T-helper 17 cell (primary cell): ENCODE results near the gene HSFX3. TPM values are rescaled to one million over a fixed set of nuclear protein-coding genes. Genes with fewer than 3 reads are reported as not detected.
"Not testable (repeated sequence)": the region's sequence is repeated elsewhere in the genome, so short reads cannot be mapped to it uniquely, and the experiment has no call there.

Experiments
- ATAC-seq: fragments of 150-1000 bp; cut with Tn5 transposase; 2 replicates; pipeline ENCODE4 v1.10.0; 2021; ENCODE audit warnings: mild to moderate bottlenecking, moderate library complexity
- DNase-seq, 3 donors: peaks; one replicate each; pipeline versions ENCODE4 v3.0.0 to v3.0.0-alpha.2; 2020 to 2021
- H3K9me3 ChIP-seq: one replicate; pipeline ENCODE4 v1.7.0; 2013; ENCODE audit warnings: low read length, mild to moderate bottlenecking; ENCODE audit not compliant: control insufficient read depth, poor library complexity, severe bottlenecking
- H3K27ac Mint-ChIP-seq: one replicate; pipeline ENCODE4 v1.8.0; 2022; ENCODE audit warnings: mild to moderate bottlenecking, moderate library complexity, mixed read lengths
- H3K27me3 Mint-ChIP-seq: one replicate; pipeline ENCODE4 v1.8.0; 2022; ENCODE audit warnings: mixed read lengths
- H3K36me3 Mint-ChIP-seq: one replicate; pipeline ENCODE4 v1.8.0; 2022; ENCODE audit warnings: low read depth, mixed read lengths
- H3K4me1 Mint-ChIP-seq: one replicate; pipeline ENCODE4 v1.8.0; 2022; ENCODE audit warnings: mild to moderate bottlenecking, mixed read lengths
- H3K4me3 Mint-ChIP-seq: one replicate; pipeline ENCODE4 v1.8.0; 2022; ENCODE audit warnings: mild to moderate bottlenecking, moderate library complexity, mixed read lengths
- total RNA-seq, 4 donors: library from RNA in 2 of 4; stranded (reverse) in 2 of 4; gene quantifications; one replicate each; pipeline ENCODE4 v1.2.3 and lab custom pipeline; 2022 to 2026

The HSFX3 gene
- total RNA-seq, 2 donors from 2014 or later, result not detected

GRCh38 chrX:149539283-149540130 is 10.2 kb downstream of the HSFX3 start:
- ATAC-seq (peak; percentile 61), DNase-seq (peak; percentile 74 to 85 (median 74))
- Mint-ChIP-seq H3K27me3 (no peaks in the 10 kb centered on the region), H3K27ac (peak overlapping the region; percentile 96), H3K4me1 (peaks cover 7% of the 10 kb centered on the region), H3K4me3 (peak overlapping the region; percentile 96), H3K36me3 (no peaks in the 10 kb centered on the region)
- H3K9me3 ChIP-seq, result no peaks in the 10 kb centered on the region

- not testable (repeated sequence) for H3K27me3 Mint-ChIP-seq, H3K36me3 Mint-ChIP-seq, ATAC-seq, DNase-seq, H3K9me3 ChIP-seq, H3K27ac Mint-ChIP-seq, H3K4me1 Mint-ChIP-seq
- H3K4me3 Mint-ChIP-seq, result peak overlapping the region; percentile 28
Observed at GRCh38 chrX:149537474-149537873, 12.2 kb downstream of the HSFX3 start.

GRCh38 chrX:149534926-149535602 is 14.7 kb downstream of the HSFX3 start:
- not testable (repeated sequence) for H3K4me1 Mint-ChIP-seq, H3K4me3 Mint-ChIP-seq, DNase-seq, H3K36me3 Mint-ChIP-seq, H3K27me3 Mint-ChIP-seq, H3K9me3 ChIP-seq, ATAC-seq
- peak overlapping the region; percentile 62 for H3K27ac Mint-ChIP-seq

GRCh38 chrX:149533999-149534398 is 15.7 kb downstream of the HSFX3 start:
- H3K4me1 Mint-ChIP-seq, DNase-seq, H3K27me3 Mint-ChIP-seq, H3K36me3 Mint-ChIP-seq, H3K27ac Mint-ChIP-seq, ATAC-seq, H3K9me3 ChIP-seq, H3K4me3 Mint-ChIP-seq: not testable (repeated sequence)

GRCh38 chrX:149532868-149533267 is 16.9 kb downstream of the HSFX3 start:
- H3K4me3 Mint-ChIP-seq, H3K9me3 ChIP-seq, H3K36me3 Mint-ChIP-seq, H3K4me1 Mint-ChIP-seq, H3K27me3 Mint-ChIP-seq, DNase-seq, ATAC-seq: not testable (repeated sequence)
- H3K27ac Mint-ChIP-seq, result peak overlapping the region; percentile 51

GRCh38 chrX:149531599-149531998 is 18.1 kb downstream of the HSFX3 start:
- ATAC-seq, result no peak
- Mint-ChIP-seq H3K27ac (peak overlapping the region; percentile 51), H3K4me1 (peaks cover 5% of the 10 kb centered on the region), H3K4me3 (no peak overlapping the region), H3K27me3 (no peaks in the 10 kb centered on the region), H3K36me3 (peaks cover 2% of the 10 kb centered on the region)
- DNase-seq, result no peak
- H3K9me3 ChIP-seq, result no peaks in the 10 kb centered on the region

GRCh38 chrX:149528381-149528780 is 21.3 kb downstream of the HSFX3 start:
- H3K27ac Mint-ChIP-seq, result peak overlapping the region; percentile 53

GRCh38 chrX:149527705-149528104 is 22.0 kb downstream of the HSFX3 start:
- no peak for DNase-seq
- H3K4me3 Mint-ChIP-seq, result peak overlapping the region; percentile 28
- peaks cover 2% of the 10 kb centered on the region for H3K36me3 Mint-ChIP-seq
- peaks cover 5% of the 10 kb centered on the region for H3K4me1 Mint-ChIP-seq
- ATAC-seq, result peak; percentile 22
- H3K27me3 Mint-ChIP-seq, result no peaks in the 10 kb centered on the region
- peak overlapping the region; percentile 53 for H3K27ac Mint-ChIP-seq
- H3K9me3 ChIP-seq, result no peaks in the 10 kb centered on the region

More at GRCh38 chrX:149528381-149528780, 21.3 kb downstream of the HSFX3 start:
- no peak overlapping the region for H3K4me3 Mint-ChIP-seq
- peaks cover 2% of the 10 kb centered on the region for H3K36me3 Mint-ChIP-seq
- no peaks in the 10 kb centered on the region for H3K27me3 Mint-ChIP-seq
- peaks cover 5% of the 10 kb centered on the region for H3K4me1 Mint-ChIP-seq
- DNase-seq (no peak), ATAC-seq (no peak)
- H3K9me3 ChIP-seq, result no peaks in the 10 kb centered on the region

- DNase-seq, H3K9me3 ChIP-seq, ATAC-seq, H3K36me3 Mint-ChIP-seq, H3K27me3 Mint-ChIP-seq: not testable (repeated sequence)
- peak overlapping the region; percentile 87 for H3K27ac Mint-ChIP-seq
- peak overlapping the region; percentile 57 for H3K4me3 Mint-ChIP-seq
- H3K4me1 Mint-ChIP-seq, result peaks cover 11% of the 10 kb centered on the region
Observed at GRCh38 chrX:149526318-149527033, 23.2 kb downstream of the HSFX3 start.

GRCh38 chrX:149525903-149526302 is 23.8 kb downstream of the HSFX3 start:
- DNase-seq (peak in 1 of 3 donors; percentile 16), ATAC-seq (peak; percentile 57)
- Mint-ChIP-seq H3K4me3 (peak overlapping the region; percentile 57), H3K27ac (peak overlapping the region; percentile 87), H3K4me1 (peaks cover 15% of the 10 kb centered on the region)
- H3K27me3 Mint-ChIP-seq, H3K36me3 Mint-ChIP-seq, H3K9me3 ChIP-seq: not testable (repeated sequence)

- not testable (repeated sequence) for H3K9me3 ChIP-seq, H3K27me3 Mint-ChIP-seq, H3K36me3 Mint-ChIP-seq
- Mint-ChIP-seq H3K4me3 (peak overlapping the region; percentile 55), H3K4me1 (peaks cover 20% of the 10 kb centered on the region), H3K27ac (peak overlapping the region; percentile 94)
- DNase-seq (peak; percentile 43 to 68 (median 43)), ATAC-seq (peak; percentile 79)
Observed at GRCh38 chrX:149525389-149525788, 24.3 kb downstream of the HSFX3 start.

- Mint-ChIP-seq H3K27me3 (no peaks in the 10 kb centered on the region), H3K4me1 (peaks cover 20% of the 10 kb centered on the region), H3K4me3 (no peak overlapping the region), H3K27ac (peak overlapping the region; percentile 85), H3K36me3 (no peaks in the 10 kb centered on the region)
- H3K9me3 ChIP-seq, result no peaks in the 10 kb centered on the region
- DNase-seq, result no peak
- no peak for ATAC-seq
Observed at GRCh38 chrX:149522916-149523315, 26.8 kb downstream of the HSFX3 start.

- no peaks in the 10 kb centered on the region for H3K9me3 ChIP-seq
- H3K4me3 Mint-ChIP-seq, result peak overlapping the region; percentile 82
- peaks cover 17% of the 10 kb centered on the region for H3K4me1 Mint-ChIP-seq
- H3K36me3 Mint-ChIP-seq, result no peaks in the 10 kb centered on the region
- DNase-seq (peak in 1 of 3 donors; percentile 13), ATAC-seq (peak; percentile 37)
- H3K27me3 Mint-ChIP-seq, result no peaks in the 10 kb centered on the region
- H3K27ac Mint-ChIP-seq, result peak overlapping the region; percentile 85
Observed at GRCh38 chrX:149521438-149521837, 28.3 kb downstream of the HSFX3 start.
